Vagina (tissue), 2 donors: Measurements from ENCODE around the gene VIPR1. TPM values are rescaled to one million over a fixed set of nuclear protein-coding genes. Genes with fewer than 3 reads are reported as not detected.

Experiments used
- DNase-seq, 2 donors: peaks; one replicate each; pipeline ENCODE4 v3.0.0-alpha.2; 2017; ENCODE audit errors: extremely low spot score in 2 of 2
- H3K27ac ChIP-seq: fragments of 200-600 bp; sonication (generic); one replicate; pipeline ENCODE4 v1.5.1; 2019
- H3K27me3 ChIP-seq: fragments of 200-600 bp; sonication (generic); one replicate; pipeline ENCODE4 v1.5.1; 2019
- H3K36me3 ChIP-seq, 2 donors: fragments of 200-600 bp; sonication (generic); one replicate each; pipeline ENCODE4 v1.5.1; 2017 to 2019
- H3K4me1 ChIP-seq: fragments of 200-600 bp; sonication (generic); one replicate; pipeline ENCODE4 v1.5.1; 2019
- H3K4me3 ChIP-seq, 2 donors: fragments of 200-600 bp; sonication (generic); 1 replicate in 1 of 2; 2 replicates in 1 of 2; pipeline ENCODE4 v1.5.1; 2016 to 2019
- H3K9me3 ChIP-seq: fragments of 200-600 bp; sonication (generic); one replicate; pipeline ENCODE4 v1.5.1; 2019
- CTCF ChIP-seq, 3 experiments: fragments of 450-650 bp in 2 of 3; fragments of 200-600 bp in 1 of 3; sonication (generic) in 1 of 3; IDR thresholded peaks; one replicate each; pipeline ENCODE4 v1.5.1; 2017 to 2019; ENCODE audit warnings: antibody characterized with exemption in 3 of 3, mild to moderate bottlenecking in 2 of 3, moderate library complexity in 2 of 3
- POLR2A ChIP-seq, 2 donors: fragments of 450-650 bp; IDR thresholded peaks; one replicate each; pipeline ENCODE4 v1.6.1; 2017; ENCODE audit warnings: antibody characterized with exemption in 2 of 2, mild to moderate bottlenecking in 2 of 2, moderate library complexity in 2 of 2
- POLR2AphosphoS5 ChIP-seq, 2 donors: sonication (generic); formaldehyde crosslinking; IDR thresholded peaks; one replicate each; pipeline ENCODE4 v1.9.0; 2017; ENCODE audit warnings: antibody characterized with exemption in 2 of 2, mild to moderate bottlenecking in 2 of 2, low read depth in 1 of 2; ENCODE audit not compliant: insufficient read depth in 1 of 2
- intact Hi-C: fragments of 100-400 bp; cut with DNase I; formaldehyde crosslinking; loops from one replicate; pipeline ENCODE4 v1.15.1; 2023
- total RNA-seq: library from RNA; depleted of rRNA; stranded (reverse); fragments of >200 nt; gene quantifications from one replicate; pipeline ENCODE4 v1.2.3, GENCODE V29; 2016

Gene VIPR1
- total RNA-seq, 1 donor from 2014 or later, result 9.3 TPM

- intact Hi-C loops, result no loop called here
- TF ChIP-seq POLR2AphosphoS5 (IDR thresholded peaks at IDR 0.05; ENCODE audit: insufficient read depth in 1 of 2, low read depth in 1 of 2) (no peak), CTCF (IDR thresholded peaks at IDR 0.05) (no peak), POLR2A (IDR thresholded peaks at IDR 0.05) (no peak)
- no peak overlapping the region for H3K4me3 ChIP-seq
- no peaks in the 10 kb centered on the region for H3K36me3 ChIP-seq
- H3K27me3 ChIP-seq, result no peaks in the 10 kb centered on the region
- DNase-seq, result no peak
- H3K4me1 ChIP-seq, result peaks cover 14% of the 10 kb centered on the region
- H3K9me3 ChIP-seq, result no peaks in the 10 kb centered on the region
- H3K27ac ChIP-seq, result no peak overlapping the region
Measured at GRCh38 chr3:42478830-42479229, 23.6 kb upstream of the VIPR1 start.

GRCh38 chr3:42486814-42487565, 15.5 kb upstream of the VIPR1 start:
- no peak overlapping the region for H3K4me3 ChIP-seq
- no peaks in the 10 kb centered on the region for H3K27me3 ChIP-seq
- peak in 1 of 2 donors; percentile 90 for DNase-seq
- no peaks in the 10 kb centered on the region for H3K9me3 ChIP-seq
- intact Hi-C loops, result loop anchor here (1.0 kb wide), 1 partner anchor 18 kb away; no protein-coding TSS in a partner anchor
- no peak for TF ChIP-seq POLR2A (IDR thresholded peaks at IDR 0.05)
- no peak for TF ChIP-seq CTCF (IDR thresholded peaks at IDR 0.05)
- TF ChIP-seq POLR2AphosphoS5 (IDR thresholded peaks at IDR 0.05; ENCODE audit: insufficient read depth in 1 of 2, low read depth in 1 of 2), result no peak
- H3K36me3 ChIP-seq, result no peaks in the 10 kb centered on the region
- H3K4me1 ChIP-seq, result peaks cover 11% of the 10 kb centered on the region
- no peak overlapping the region for H3K27ac ChIP-seq

GRCh38 chr3:42488687-42489086, 13.8 kb upstream of the VIPR1 start:
- H3K36me3 ChIP-seq, result no peaks in the 10 kb centered on the region
- no peak overlapping the region for H3K4me3 ChIP-seq
- no peak for DNase-seq
- intact Hi-C loops, result no loop called here
- no peaks in the 10 kb centered on the region for H3K9me3 ChIP-seq
- no peaks in the 10 kb centered on the region for H3K27me3 ChIP-seq
- H3K27ac ChIP-seq, result no peak overlapping the region
- H3K4me1 ChIP-seq, result peaks cover 11% of the 10 kb centered on the region
- TF ChIP-seq POLR2A (IDR thresholded peaks at IDR 0.05) (no peak), CTCF (IDR thresholded peaks at IDR 0.05) (no peak), POLR2AphosphoS5 (IDR thresholded peaks at IDR 0.05; ENCODE audit: insufficient read depth in 1 of 2, low read depth in 1 of 2) (no peak)

- no peaks in the 10 kb centered on the region for H3K36me3 ChIP-seq
- no peak overlapping the region for H3K4me3 ChIP-seq
- TF ChIP-seq POLR2AphosphoS5 (IDR thresholded peaks at IDR 0.05; ENCODE audit: insufficient read depth in 1 of 2, low read depth in 1 of 2) (no peak), POLR2A (IDR thresholded peaks at IDR 0.05) (no peak), CTCF (IDR thresholded peaks at IDR 0.05) (no peak)
- intact Hi-C loops, result no loop called here
- DNase-seq, result peak in 1 of 2 donors; percentile 83
- H3K27ac ChIP-seq, result no peak overlapping the region
- peaks cover 11% of the 10 kb centered on the region for H3K4me1 ChIP-seq
- no peaks in the 10 kb centered on the region for H3K27me3 ChIP-seq
- H3K9me3 ChIP-seq, result no peaks in the 10 kb centered on the region
Measured at GRCh38 chr3:42489116-42489936, 13.1 kb upstream of the VIPR1 start.

GRCh38 chr3:42489937-42490227, 12.6 kb upstream of the VIPR1 start:
- peak in 1 of 2 donors; percentile 90 for DNase-seq
- no peak overlapping the region for H3K4me3 ChIP-seq
- no peaks in the 10 kb centered on the region for H3K36me3 ChIP-seq
- no peak overlapping the region for H3K27ac ChIP-seq
- H3K27me3 ChIP-seq, result no peaks in the 10 kb centered on the region
- intact Hi-C loops, result no loop called here
- H3K9me3 ChIP-seq, result no peaks in the 10 kb centered on the region
- TF ChIP-seq POLR2A (IDR thresholded peaks at IDR 0.05) (no peak), POLR2AphosphoS5 (IDR thresholded peaks at IDR 0.05; ENCODE audit: insufficient read depth in 1 of 2, low read depth in 1 of 2) (no peak), CTCF (IDR thresholded peaks at IDR 0.05) (no peak)
- H3K4me1 ChIP-seq, result peaks cover 11% of the 10 kb centered on the region
